GM18517 (cell line): ENCODE data around the gene THUMPD3.

Source experiments
- ATAC-seq: cut with Tn5 transposase; IDR thresholded peaks from one replicate; pipeline ENCODE4 v1.9.1; 2021; ENCODE audit warnings: mild to moderate bottlenecking, moderate library complexity; ENCODE audit not compliant: unreplicated experiment

THUMPD3 gene

DNA sequence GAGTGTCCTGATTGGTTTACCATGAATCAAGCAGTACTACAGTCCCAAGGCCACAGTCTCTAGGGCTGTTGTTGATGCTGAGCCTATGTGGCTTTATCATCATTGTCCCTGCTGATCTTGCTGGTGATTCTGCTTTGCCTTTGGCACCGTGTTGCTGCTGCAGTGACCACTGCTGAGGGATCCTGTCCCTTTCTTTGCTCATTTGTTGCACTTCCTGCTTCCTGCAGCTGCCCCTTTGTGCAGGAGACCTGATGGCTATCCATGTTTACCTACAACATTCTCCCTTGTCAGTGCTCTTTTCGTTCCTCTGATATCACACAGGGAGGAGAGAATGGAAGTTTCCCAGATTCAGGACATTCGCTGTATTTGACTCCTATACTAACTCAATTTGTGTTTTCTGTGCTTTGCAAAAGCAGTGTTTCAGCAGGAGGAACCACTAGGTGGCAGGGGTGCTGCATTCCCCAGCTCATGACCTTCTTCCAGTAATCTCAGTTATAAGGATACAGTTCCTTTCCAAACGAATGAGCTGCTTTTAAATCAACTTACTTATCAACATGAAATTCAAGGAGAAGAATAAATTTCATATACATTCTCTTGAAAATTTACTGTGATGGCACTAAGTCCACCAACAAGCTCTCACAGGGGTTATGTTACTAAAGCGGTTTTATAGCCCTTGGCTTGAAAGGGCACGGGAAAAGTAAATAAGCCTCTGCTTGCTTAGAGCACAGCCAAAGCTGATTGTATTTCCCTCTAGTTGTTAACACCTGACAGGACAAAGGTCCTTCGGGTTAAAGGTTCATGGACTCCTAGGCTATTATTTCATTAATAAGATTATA is 9.7 kb upstream of the THUMPD3 start:
- ATAC-seq, result no peak

GRCh38 chr3:9361691-9362388 is 1.0 kb upstream of the THUMPD3 start:
- ATAC-seq, result no peak

DNA sequence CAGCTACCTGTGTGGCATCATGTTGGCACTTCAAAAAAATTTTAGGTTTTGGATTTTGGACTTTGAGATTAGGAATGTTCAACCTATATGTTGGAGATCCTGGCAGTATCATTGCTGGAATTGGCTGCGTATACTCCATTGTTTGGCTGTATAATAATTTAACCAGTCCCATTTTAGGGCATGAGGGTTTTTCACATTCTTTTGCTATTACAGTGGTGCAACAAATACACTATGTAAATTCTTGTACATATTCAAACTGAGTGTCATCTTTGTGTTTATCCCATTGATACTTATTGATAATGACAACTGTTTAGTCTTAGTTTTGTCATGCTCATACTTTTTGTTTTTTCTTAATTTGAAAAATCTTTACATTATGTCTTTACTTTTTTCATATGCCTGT is 6.7 kb downstream of the THUMPD3 start:
- no peak for ATAC-seq

- ATAC-seq, result no peak
These were observed 10.6 kb downstream of the THUMPD3 start for GRCh38 chr3:9373465-9373864.

DNA sequence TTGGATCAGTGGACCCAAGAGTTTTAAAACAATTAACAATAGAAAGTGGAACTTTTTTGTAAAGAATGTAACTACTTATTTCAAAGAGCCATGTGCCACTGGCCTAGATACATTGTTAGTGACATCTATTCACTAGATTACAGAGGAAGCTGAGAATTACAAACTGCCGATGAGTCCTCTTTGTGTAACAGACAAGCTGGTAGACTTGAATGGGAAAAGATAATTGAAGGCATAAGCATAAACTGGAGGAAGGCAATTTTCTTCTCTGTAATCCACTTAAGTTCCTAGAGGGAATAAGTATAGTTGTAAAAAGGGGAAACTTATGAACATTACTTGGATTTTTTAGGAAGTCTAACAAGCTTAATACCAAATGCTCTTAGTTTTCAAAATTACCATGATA is 15.1 kb downstream of the THUMPD3 start:
- no peak for ATAC-seq

- ATAC-seq, result no peak
These were observed 16.5 kb downstream of the THUMPD3 start for GRCh38 chr3:9379327-9379726.

DNA sequence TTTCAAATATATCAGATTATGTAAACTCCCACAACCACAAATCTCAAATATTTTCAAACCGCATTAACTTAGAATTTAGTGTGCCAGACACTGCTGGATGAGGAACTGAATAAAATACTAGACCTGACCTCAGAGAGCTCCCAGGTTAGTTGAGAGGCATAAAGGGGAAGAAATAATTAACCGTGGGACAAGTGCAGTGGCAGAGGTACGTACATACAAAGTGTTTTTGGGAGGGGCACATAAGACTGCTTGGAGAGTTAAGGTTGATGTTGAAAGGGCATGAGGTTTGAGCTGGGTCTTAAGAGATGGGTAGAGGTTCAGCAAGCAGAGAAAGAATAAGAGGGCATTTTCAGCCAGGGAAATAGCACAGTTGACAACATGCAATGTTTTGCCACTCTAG is 17.2 kb downstream of the THUMPD3 start:
- ATAC-seq, result no peak

GRCh38 chr3:9384141-9384828 is 21.4 kb downstream of the THUMPD3 start:
- ATAC-seq, result no peak

- ATAC-seq, result no peak
These were observed 22.6 kb downstream of the THUMPD3 start for GRCh38 chr3:9385187-9386077.

DNA sequence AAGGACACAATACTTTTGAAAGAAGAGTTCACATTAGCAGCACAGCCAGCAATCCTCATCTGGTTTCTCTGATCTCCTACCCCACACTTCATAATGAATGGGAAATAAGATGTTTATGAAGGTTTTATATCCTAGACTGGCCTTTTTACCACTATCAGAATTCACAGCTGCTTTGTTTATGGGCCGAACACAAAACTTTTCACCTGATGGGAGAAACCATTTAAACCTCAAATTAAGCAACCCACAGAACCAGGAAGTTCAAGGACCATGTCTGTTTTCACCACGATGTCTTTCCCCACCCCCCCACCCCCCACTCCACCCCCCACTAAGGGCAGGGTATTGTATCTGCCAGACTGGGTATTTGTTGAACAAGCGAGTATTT is 23.2 kb downstream of the THUMPD3 start:
- no peak for ATAC-seq

GRCh38 chr3:9386501-9387321 is 23.9 kb downstream of the THUMPD3 start:
- no peak for ATAC-seq

DNA sequence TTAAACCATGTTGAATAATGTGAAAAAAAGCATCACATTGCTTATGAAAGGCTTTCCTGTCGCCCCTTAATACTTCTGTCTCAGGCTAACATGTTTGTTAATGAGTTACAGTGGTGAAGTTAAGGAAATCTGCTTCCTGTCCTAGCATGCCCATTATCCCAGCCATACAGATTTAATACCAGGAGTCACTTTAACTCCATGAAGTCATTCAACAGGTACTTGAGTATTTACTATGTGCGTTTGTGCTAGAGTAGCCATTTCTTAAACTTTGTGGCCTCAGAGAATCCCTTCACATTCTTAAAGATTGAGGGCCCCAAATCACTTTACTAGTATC is 24.4 kb downstream of the THUMPD3 start:
- no peak for ATAC-seq

- no peak for ATAC-seq
These were observed 25.3 kb downstream of the THUMPD3 start for GRCh38 chr3:9388142-9388541.

- ATAC-seq, result no peak
These were observed 25.9 kb downstream of the THUMPD3 start for GRCh38 chr3:9388562-9389272.

DNA sequence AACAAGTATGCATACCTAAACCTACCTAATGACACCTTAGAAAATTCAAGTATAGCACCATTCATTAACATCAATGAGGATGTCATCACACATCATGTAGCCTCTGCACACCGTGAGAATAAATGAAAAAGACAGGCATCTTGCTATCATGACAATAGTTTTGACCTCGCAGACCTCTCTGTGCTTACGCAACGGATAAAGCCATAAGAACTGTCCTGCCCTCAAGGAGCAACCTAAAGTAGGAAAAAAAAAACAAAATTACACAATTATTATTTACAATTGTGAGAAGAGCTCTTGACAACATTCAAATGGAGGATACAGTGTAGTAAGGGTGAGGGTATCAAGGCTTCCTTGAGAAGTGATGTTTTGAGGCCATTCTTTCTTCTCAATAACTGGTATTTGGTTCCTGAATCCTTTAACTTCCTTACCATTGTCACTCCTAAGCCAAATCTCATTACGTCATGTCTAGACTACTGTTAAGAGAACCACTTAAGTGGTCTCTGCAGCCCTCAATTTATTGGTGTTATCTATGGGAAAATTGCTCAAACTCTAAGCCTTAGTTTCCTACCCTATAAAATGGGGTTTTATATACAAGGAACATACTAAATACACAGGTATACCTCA is 27.5 kb downstream of the THUMPD3 start:
- ATAC-seq, result no peak

- ATAC-seq, result no peak
These were observed 29.2 kb downstream of the THUMPD3 start for GRCh38 chr3:9392041-9392440.

- ATAC-seq, result no peak
These were observed 32.9 kb downstream of the THUMPD3 start for GRCh38 chr3:9395570-9396300.

GRCh38 chr3:9396301-9396631 is 33.4 kb downstream of the THUMPD3 start:
- ATAC-seq, result peak; percentile 19
